Kidney (tissue), 14 donors: ENCODE data around the gene CNTN4. TPM values are rescaled to one million over a fixed set of nuclear protein-coding genes. Genes with fewer than 3 reads are reported as not detected.

ENCODE experiments used
- DNase-seq, 5 donors: peaks; one replicate each; pipeline ENCODE4 v3.0.0-alpha.2; 2013 to 2020
- FAIRE-seq: peaks from 2 replicates; lab custom pipeline; 2012; peaks lifted over from hg19 to GRCh38; lab: Jason Lieb, UNC
- H3K27ac ChIP-seq, 2 donors: one replicate each; pipeline ENCODE4 v1.7.0; 2013; ENCODE audit warnings: low read depth in 2 of 2, low read length in 2 of 2, inconsistent platforms in 1 of 2
- H3K27me3 ChIP-seq: one replicate; pipeline ENCODE4 v1.7.1; 2013; ENCODE audit warnings: low read length, inconsistent platforms; ENCODE audit not compliant: control insufficient read depth, insufficient read depth
- H3K36me3 ChIP-seq, 3 donors: one replicate each; pipeline versions ENCODE4 v1.7.0 to v1.7.1; 2013; ENCODE audit warnings: low read length in 3 of 3, control low read depth in 1 of 3, inconsistent platforms in 1 of 3; ENCODE audit not compliant: insufficient read depth in 3 of 3, control insufficient read depth in 2 of 3
- H3K4me1 ChIP-seq, 3 donors: one replicate each; pipeline versions ENCODE4 v1.7.0 to v1.7.1; 2013; ENCODE audit warnings: low read length in 3 of 3, inconsistent platforms in 1 of 3, low read depth in 1 of 3; ENCODE audit not compliant: control insufficient read depth in 2 of 3, insufficient read depth in 2 of 3
- H3K4me3 ChIP-seq, 3 donors: one replicate each; pipeline versions ENCODE4 v1.7.0 to v1.8.1; 2013; ENCODE audit warnings: low read length in 3 of 3, control low read depth in 1 of 3, inconsistent platforms in 1 of 3
- H3K9ac ChIP-seq, 3 donors: one replicate each; pipeline versions ENCODE4 v1.7.0 to v1.7.1; 2013; ENCODE audit warnings: low read length in 3 of 3, control low read depth in 1 of 3, inconsistent platforms in 1 of 3
- H3K9me3 ChIP-seq, 3 donors: one replicate each; pipeline versions ENCODE4 v1.7.0 to v1.7.1; 2013; ENCODE audit warnings: low read length in 3 of 3, control low read depth in 1 of 3, inconsistent platforms in 1 of 3; ENCODE audit not compliant: control insufficient read depth in 2 of 3, insufficient read depth in 1 of 3
- CTCF ChIP-seq: IDR thresholded peaks from 3 replicates; pipeline ENCODE4 v1.5.1; 2012; ENCODE audit warnings: mild to moderate bottlenecking, moderate library complexity, borderline replicate concordance; ENCODE audit not compliant: insufficient read depth; ENCODE audit errors: extremely low read depth
- intact Hi-C: fragments of 100-400 bp; cut with DNase I; formaldehyde crosslinking; loops from one replicate; pipeline ENCODE4 v1.11.1; 2022
- polyA plus RNA-seq: library from polyadenylated mRNA; stranded (reverse); fragments of 350-450 nt; fragmentation: Illumina TruSeq; extraction: RNeasy Lipid Tissue Mini Kit (QIAGEN cat#74804); gene quantifications from one replicate; pipeline ENCODE4 v1.2.3, GENCODE V29; 2014; ENCODE audit warnings: low read depth, low replicate concordance; ENCODE audit not compliant: insufficient read depth
- total RNA-seq: library from RNA; stranded (reverse); fragmentation: NEBNext Ultra II Directional; extraction: Animal tissue kit (Norgen Biotek cat#: 25700); gene quantifications from one replicate; pipeline ENCODE4 v1.2.1, GENCODE V29; 2021
- donor health status: control.
- donor health status: control.
- donor health status: control.
- donor health status: control.
- donor health status: control.
- donor health status: DM: yes; HTN: yes; CAD: no.
- donor health status: Normal renal cell carcinoma (clear cell type).

Gene CNTN4
- total and polyA plus RNA-seq, 2 donors from 2014 or later, result 2.2 to 13.4 TPM

GRCh38 chr3:2656806-2657777 lies 558.4 kb downstream of the CNTN4 start:
- H3K27ac ChIP-seq, result no peak overlapping the region
- H3K27me3 ChIP-seq, result no peaks in the 10 kb centered on the region
- H3K4me3 ChIP-seq, result no peak overlapping the region
- FAIRE-seq (no peak), DNase-seq (peak in 2 of 5 donors; percentile 46 to 51)
- TF ChIP-seq CTCF, result no peak
- no peak overlapping the region for H3K9ac ChIP-seq
- H3K9me3 ChIP-seq, result no peaks in the 10 kb centered on the region
- intact Hi-C loops, result no loop called here
- H3K36me3 ChIP-seq, result no peaks in the 10 kb centered on the region
- H3K4me1 ChIP-seq, result peaks cover 0 to 8% (median 0%) of the 10 kb centered on the region in 3 donors

GRCh38 chr3:2657971-2658370 lies 559.3 kb downstream of the CNTN4 start:
- no peaks in the 10 kb centered on the region for H3K36me3 ChIP-seq
- no peaks in the 10 kb centered on the region for H3K27me3 ChIP-seq
- H3K4me1 ChIP-seq, result peaks cover 0 to 8% (median 0%) of the 10 kb centered on the region in 3 donors
- no peak overlapping the region for H3K4me3 ChIP-seq
- FAIRE-seq, result no peak
- no peak overlapping the region for H3K9ac ChIP-seq
- no peaks in the 10 kb centered on the region for H3K9me3 ChIP-seq
- intact Hi-C loops, result no loop called here
- DNase-seq, result no peak
- TF ChIP-seq CTCF, result no peak
- H3K27ac ChIP-seq, result no peak overlapping the region

- no peak for TF ChIP-seq CTCF
Measured at GRCh38 chr3:2659896-2660295, 561.2 kb downstream of the CNTN4 start.

More at GRCh38 chr3:2659896-2660295, 561.2 kb downstream of the CNTN4 start:
- H3K27me3 ChIP-seq, result no peaks in the 10 kb centered on the region
- H3K4me3 ChIP-seq, result no peak overlapping the region
- intact Hi-C loops, result no loop called here
- H3K36me3 ChIP-seq, result no peaks in the 10 kb centered on the region
- H3K9me3 ChIP-seq, result no peaks in the 10 kb centered on the region
- H3K27ac ChIP-seq, result no peak overlapping the region
- FAIRE-seq (no peak), DNase-seq (no peak)
- H3K9ac ChIP-seq, result no peak overlapping the region
- H3K4me1 ChIP-seq, result peaks cover 0 to 8% (median 0%) of the 10 kb centered on the region in 3 donors
